ENCODE results near the gene KIAA0513.

KIAA0513 gene

GRCh38 chr16:85057212-85057889 lies 29.8 kb downstream of the KIAA0513 start:
- TF ChIP-seq GATA3 (IDR thresholded peaks at IDR 0.05; ENCODE audit: low read depth, low read length), result no peak
- no peak for TF ChIP-seq GATA2 (IDR thresholded peaks at IDR 0.05; ENCODE audit: low read depth, low read length)

- no peak for TF ChIP-seq GATA3 (IDR thresholded peaks at IDR 0.05; ENCODE audit: low read depth, low read length)
- TF ChIP-seq GATA2 (IDR thresholded peaks at IDR 0.05; ENCODE audit: low read depth, low read length), result no peak
Measured at GRCh38 chr16:85057948-85058347, 30.4 kb downstream of the KIAA0513 start.

GRCh38 chr16:85058909-85059308 lies 31.3 kb downstream of the KIAA0513 start:
- TF ChIP-seq GATA2 (IDR thresholded peaks at IDR 0.05; ENCODE audit: low read depth, low read length) (no peak), GATA3 (IDR thresholded peaks at IDR 0.05; ENCODE audit: low read depth, low read length) (no peak)

GRCh38 chr16:85061566-85061965 lies 34.0 kb downstream of the KIAA0513 start:
- TF ChIP-seq GATA3 (IDR thresholded peaks at IDR 0.05; ENCODE audit: low read depth, low read length) (no peak), GATA2 (IDR thresholded peaks at IDR 0.05; ENCODE audit: low read depth, low read length) (no peak)

GRCh38 chr16:85062323-85062722 lies 34.7 kb downstream of the KIAA0513 start:
- no peak for TF ChIP-seq GATA3 (IDR thresholded peaks at IDR 0.05; ENCODE audit: low read depth, low read length)
- TF ChIP-seq GATA2 (IDR thresholded peaks at IDR 0.05; ENCODE audit: low read depth, low read length), result no peak

- TF ChIP-seq GATA2 (IDR thresholded peaks at IDR 0.05; ENCODE audit: low read depth, low read length), result no peak
Measured at GRCh38 chr16:85062845-85063244, 35.2 kb downstream of the KIAA0513 start.

- TF ChIP-seq GATA3 (IDR thresholded peaks at IDR 0.05; ENCODE audit: low read depth, low read length), result no peak
- TF ChIP-seq GATA2 (IDR thresholded peaks at IDR 0.05; ENCODE audit: low read depth, low read length), result no peak
Measured at GRCh38 chr16:85064186-85064585, 36.6 kb downstream of the KIAA0513 start.

- TF ChIP-seq GATA2 (IDR thresholded peaks at IDR 0.05; ENCODE audit: low read depth, low read length), result no peak
- TF ChIP-seq GATA3 (IDR thresholded peaks at IDR 0.05; ENCODE audit: low read depth, low read length), result no peak
Measured at GRCh38 chr16:85065099-85065498, 37.5 kb downstream of the KIAA0513 start.

- TF ChIP-seq GATA2 (IDR thresholded peaks at IDR 0.05; ENCODE audit: low read depth, low read length), result no peak
- no peak for TF ChIP-seq GATA3 (IDR thresholded peaks at IDR 0.05; ENCODE audit: low read depth, low read length)
Measured at GRCh38 chr16:85066346-85066885, 38.8 kb downstream of the KIAA0513 start.

- TF ChIP-seq GATA3 (IDR thresholded peaks at IDR 0.05; ENCODE audit: low read depth, low read length) (no peak), GATA2 (IDR thresholded peaks at IDR 0.05; ENCODE audit: low read depth, low read length) (no peak)
Measured at GRCh38 chr16:85067024-85067423, 39.4 kb downstream of the KIAA0513 start.

GRCh38 chr16:85067426-85067825 lies 39.8 kb downstream of the KIAA0513 start:
- no peak for TF ChIP-seq GATA3 (IDR thresholded peaks at IDR 0.05; ENCODE audit: low read depth, low read length)
- no peak for TF ChIP-seq GATA2 (IDR thresholded peaks at IDR 0.05; ENCODE audit: low read depth, low read length)

GRCh38 chr16:85068746-85069145 lies 41.2 kb downstream of the KIAA0513 start:
- TF ChIP-seq GATA3 (IDR thresholded peaks at IDR 0.05; ENCODE audit: low read depth, low read length) (no peak), GATA2 (IDR thresholded peaks at IDR 0.05; ENCODE audit: low read depth, low read length) (no peak)

- TF ChIP-seq GATA3 (IDR thresholded peaks at IDR 0.05; ENCODE audit: low read depth, low read length) (no peak), GATA2 (IDR thresholded peaks at IDR 0.05; ENCODE audit: low read depth, low read length) (no peak)
Measured at GRCh38 chr16:85069171-85069570, 41.6 kb downstream of the KIAA0513 start.

- no peak for TF ChIP-seq GATA3 (IDR thresholded peaks at IDR 0.05; ENCODE audit: low read depth, low read length)
- no peak for TF ChIP-seq GATA2 (IDR thresholded peaks at IDR 0.05; ENCODE audit: low read depth, low read length)
Measured at GRCh38 chr16:85072076-85072860, 44.7 kb downstream of the KIAA0513 start.

- no peak for TF ChIP-seq GATA3 (IDR thresholded peaks at IDR 0.05; ENCODE audit: low read depth, low read length)
- no peak for TF ChIP-seq GATA2 (IDR thresholded peaks at IDR 0.05; ENCODE audit: low read depth, low read length)
Measured at GRCh38 chr16:85072947-85073346, 45.4 kb downstream of the KIAA0513 start.

All from SH-SY5Y (cell line).